NCI-H2171 treated with DMSO at 0.1 percent for 48 hours (cell line): Measurements from ENCODE around the gene YWHAQ.

Experiments used
- DNase-seq: peaks from one replicate; lab custom pipeline; 2025; lab: John Stamatoyannopoulos, UW

YWHAQ gene

GRCh38 chr2:9655441-9656269 is 24.9 kb upstream of the YWHAQ start:
- no peak for DNase-seq

GRCh38 chr2:9654452-9655100 is 23.8 kb upstream of the YWHAQ start:
- peak; percentile 25 for DNase-seq

GRCh38 chr2:9653485-9654271 is 22.9 kb upstream of the YWHAQ start:
- DNase-seq, result no peak

- DNase-seq, result no peak
Measured at GRCh38 chr2:9652898-9653479, 22.2 kb upstream of the YWHAQ start.

GRCh38 chr2:9652267-9652666 is 21.5 kb upstream of the YWHAQ start:
- no peak for DNase-seq

- DNase-seq, result no peak
Measured at GRCh38 chr2:9650119-9650821, 19.5 kb upstream of the YWHAQ start.

GRCh38 chr2:9649261-9649660 is 18.5 kb upstream of the YWHAQ start:
- no peak for DNase-seq

GRCh38 chr2:9648821-9649220 is 18.0 kb upstream of the YWHAQ start:
- DNase-seq, result peak; percentile 96

- no peak for DNase-seq
Measured at GRCh38 chr2:9647884-9648283, 17.1 kb upstream of the YWHAQ start.

- DNase-seq, result no peak
Measured at GRCh38 chr2:9646196-9647030, 15.6 kb upstream of the YWHAQ start.

GRCh38 chr2:9644603-9645002 is 13.8 kb upstream of the YWHAQ start:
- no peak for DNase-seq

- DNase-seq, result no peak
Measured at GRCh38 chr2:9644021-9644420, 13.2 kb upstream of the YWHAQ start.

- DNase-seq, result no peak
Measured at GRCh38 chr2:9641641-9642040, 10.8 kb upstream of the YWHAQ start.

- DNase-seq, result no peak
Measured at GRCh38 chr2:9640403-9641104, 9.8 kb upstream of the YWHAQ start.

GRCh38 chr2:9639740-9640343 is 9.0 kb upstream of the YWHAQ start:
- DNase-seq, result no peak

GRCh38 chr2:9639000-9639602 is 8.3 kb upstream of the YWHAQ start:
- DNase-seq, result no peak

GRCh38 chr2:9638532-9638931 is 7.7 kb upstream of the YWHAQ start:
- DNase-seq, result no peak

- DNase-seq, result no peak
Measured at GRCh38 chr2:9637330-9637729, 6.5 kb upstream of the YWHAQ start.

- DNase-seq, result no peak
Measured at GRCh38 chr2:9634133-9634532, 3.3 kb upstream of the YWHAQ start.
